ENCODE results near the gene SPIB.
A peak's percentile ranks its signal among the peaks of the same experiment; 100 is the strongest.

Gene SPIB

DNA sequence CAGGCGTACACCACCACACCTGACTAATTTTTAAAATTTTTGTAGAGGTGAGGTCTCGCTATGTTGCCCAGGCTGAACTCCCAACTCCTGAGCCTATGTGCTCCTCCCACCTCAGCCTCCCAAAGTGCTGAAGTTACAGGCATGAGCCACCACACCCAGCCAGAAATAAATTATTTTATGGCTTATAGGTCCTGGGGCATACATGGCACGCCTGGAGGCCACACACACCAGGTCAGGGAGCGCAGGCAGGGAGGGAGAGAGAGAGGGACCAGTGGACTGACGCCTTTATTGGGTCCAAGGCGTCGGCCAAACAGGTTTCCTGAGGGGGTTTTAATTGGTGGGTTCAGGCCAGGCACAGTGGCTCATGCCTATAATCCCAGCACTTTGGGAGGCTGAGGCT lies 6.8 kb downstream of the SPIB start:
- H3K4me3 ChIP-seq (ENCODE audit: low read depth, low read length), result no peak overlapping the region
- H3K27me3 ChIP-seq (ENCODE audit: insufficient read depth, low read depth, severe bottlenecking), result no peaks in the 10 kb centered on the region
- peaks cover 3% of the 10 kb centered on the region; the same call in 1 of the 2 replicates for H3K36me3 ChIP-seq
- no peak overlapping the region for H3K27ac ChIP-seq
- no peaks in the 10 kb centered on the region for H3K9me3 ChIP-seq (ENCODE audit: severe bottlenecking)
- no peak for DNase-seq
- TF ChIP-seq CTCF (IDR thresholded peaks at IDR 0.05; ENCODE audit: low read depth, low read length), result no peak

- no peak overlapping the region for H3K4me3 ChIP-seq (ENCODE audit: low read depth, low read length)
- H3K36me3 ChIP-seq, result peaks cover 3% of the 10 kb centered on the region; the same call in 1 of the 2 replicates
- no peak overlapping the region for H3K27ac ChIP-seq
- no peaks in the 10 kb centered on the region for H3K27me3 ChIP-seq (ENCODE audit: insufficient read depth, low read depth, severe bottlenecking)
- no peaks in the 10 kb centered on the region for H3K9me3 ChIP-seq (ENCODE audit: severe bottlenecking)
- no peak for DNase-seq
- TF ChIP-seq CTCF (IDR thresholded peaks at IDR 0.05; ENCODE audit: low read depth, low read length), result no peak
Measured at GRCh38 chr19:50427318-50427925, 8.7 kb downstream of the SPIB start.

DNA sequence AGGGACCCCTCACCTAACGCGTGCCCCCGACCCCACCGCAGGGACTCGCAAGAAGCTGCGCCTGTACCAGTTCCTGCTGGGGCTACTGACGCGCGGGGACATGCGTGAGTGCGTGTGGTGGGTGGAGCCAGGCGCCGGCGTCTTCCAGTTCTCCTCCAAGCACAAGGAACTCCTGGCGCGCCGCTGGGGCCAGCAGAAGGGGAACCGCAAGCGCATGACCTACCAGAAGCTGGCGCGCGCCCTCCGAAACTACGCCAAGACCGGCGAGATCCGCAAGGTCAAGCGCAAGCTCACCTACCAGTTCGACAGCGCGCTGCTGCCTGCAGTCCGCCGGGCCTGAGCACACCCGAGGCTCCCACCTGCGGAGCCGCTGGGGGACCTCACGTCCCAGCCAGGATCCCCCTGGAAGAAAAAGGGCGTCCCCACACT lies 9.3 kb downstream of the SPIB start:
- Histone ChIP-seq H3K9me3 (ENCODE audit: severe bottlenecking) (no peaks in the 10 kb centered on the region), H3K27me3 (ENCODE audit: insufficient read depth, low read depth, severe bottlenecking) (no peaks in the 10 kb centered on the region), H3K4me3 (ENCODE audit: low read depth, low read length) (no peak overlapping the region), H3K27ac (no peak overlapping the region), H3K36me3 (peaks cover 3% of the 10 kb centered on the region; the same call in 1 of the 2 replicates)
- TF ChIP-seq CTCF (IDR thresholded peaks at IDR 0.05; ENCODE audit: low read depth, low read length), result no peak
- DNase-seq, result no peak

DNA sequence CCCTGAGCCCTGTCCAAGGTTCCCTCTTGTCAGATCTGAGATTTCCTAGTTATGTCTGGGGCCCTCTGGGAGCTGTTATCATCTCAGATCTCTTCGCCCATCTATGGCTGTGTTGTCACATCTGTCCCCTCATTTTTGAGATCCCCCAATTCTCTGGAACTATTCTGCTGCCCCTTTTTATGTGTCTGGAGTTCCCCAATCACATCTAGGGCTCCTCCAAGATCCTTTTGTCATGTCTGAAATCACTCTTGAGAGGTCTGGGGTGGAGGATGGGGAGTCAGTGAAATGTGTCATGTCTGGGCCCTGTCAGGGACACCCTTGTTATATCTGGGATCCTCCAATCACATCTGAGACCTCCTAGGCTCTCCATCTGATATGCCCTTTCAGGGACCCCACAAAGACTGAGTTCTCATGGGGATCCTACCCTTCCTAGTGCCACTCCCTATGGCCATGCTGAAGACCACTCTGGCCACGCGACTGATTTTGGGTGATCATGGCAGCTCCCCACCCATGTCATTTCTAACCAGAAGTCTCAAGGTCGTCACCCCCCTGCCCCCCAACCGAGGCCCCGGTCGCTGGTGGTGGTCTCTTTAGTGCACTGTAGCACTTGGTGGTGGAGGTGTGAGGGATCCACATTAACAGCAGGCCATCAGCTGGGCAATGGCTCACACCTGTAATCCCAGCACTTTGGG lies 10.2 kb downstream of the SPIB start:
- Histone ChIP-seq H3K4me3 (ENCODE audit: low read depth, low read length) (no peak overlapping the region), H3K36me3 (no peaks in the 10 kb centered on the region), H3K27me3 (ENCODE audit: insufficient read depth, low read depth, severe bottlenecking) (no peaks in the 10 kb centered on the region), H3K9me3 (ENCODE audit: severe bottlenecking) (no peaks in the 10 kb centered on the region), H3K27ac (no peak overlapping the region)
- DNase-seq, result no peak
- no peak for TF ChIP-seq CTCF (IDR thresholded peaks at IDR 0.05; ENCODE audit: low read depth, low read length)

DNA sequence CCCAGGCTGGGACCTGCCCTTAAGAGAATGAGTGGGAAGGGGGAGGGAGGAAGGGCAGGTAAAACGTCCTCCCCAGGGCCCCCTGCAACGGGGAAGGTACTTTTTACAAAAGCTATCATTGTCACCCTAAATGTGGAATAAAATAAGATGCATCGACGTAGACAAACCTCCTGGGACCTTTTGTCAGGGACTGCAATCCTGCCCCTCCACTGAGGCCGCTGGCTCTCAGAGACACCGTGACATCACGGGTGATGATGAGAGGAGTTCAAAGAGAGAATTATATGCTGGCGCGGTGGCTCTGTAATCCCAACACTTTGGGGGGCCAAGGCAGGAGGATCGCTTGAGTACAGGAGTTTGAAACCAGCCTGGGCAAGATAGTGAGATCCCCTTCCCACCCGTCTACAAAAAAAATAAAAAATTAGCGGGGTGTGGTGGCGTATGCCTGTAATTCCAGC lies 12.2 kb downstream of the SPIB start:
- H3K27ac ChIP-seq, result no peak overlapping the region
- H3K36me3 ChIP-seq, result no peaks in the 10 kb centered on the region
- peak overlapping the region; percentile 62 for H3K4me3 ChIP-seq (ENCODE audit: low read depth, low read length)
- no peak for TF ChIP-seq CTCF (IDR thresholded peaks at IDR 0.05; ENCODE audit: low read depth, low read length)
- no peak for DNase-seq
- no peaks in the 10 kb centered on the region for H3K27me3 ChIP-seq (ENCODE audit: insufficient read depth, low read depth, severe bottlenecking)
- H3K9me3 ChIP-seq (ENCODE audit: severe bottlenecking), result no peaks in the 10 kb centered on the region
